Measurements from ENCODE around the gene CBL.
A peak's percentile ranks its signal among the peaks of the same experiment; 100 is the strongest.
"Not testable (repeated sequence)": the region's sequence is repeated elsewhere in the genome, so short reads cannot be mapped to it uniquely, and the experiment has no call there.

The CBL gene

DNA sequence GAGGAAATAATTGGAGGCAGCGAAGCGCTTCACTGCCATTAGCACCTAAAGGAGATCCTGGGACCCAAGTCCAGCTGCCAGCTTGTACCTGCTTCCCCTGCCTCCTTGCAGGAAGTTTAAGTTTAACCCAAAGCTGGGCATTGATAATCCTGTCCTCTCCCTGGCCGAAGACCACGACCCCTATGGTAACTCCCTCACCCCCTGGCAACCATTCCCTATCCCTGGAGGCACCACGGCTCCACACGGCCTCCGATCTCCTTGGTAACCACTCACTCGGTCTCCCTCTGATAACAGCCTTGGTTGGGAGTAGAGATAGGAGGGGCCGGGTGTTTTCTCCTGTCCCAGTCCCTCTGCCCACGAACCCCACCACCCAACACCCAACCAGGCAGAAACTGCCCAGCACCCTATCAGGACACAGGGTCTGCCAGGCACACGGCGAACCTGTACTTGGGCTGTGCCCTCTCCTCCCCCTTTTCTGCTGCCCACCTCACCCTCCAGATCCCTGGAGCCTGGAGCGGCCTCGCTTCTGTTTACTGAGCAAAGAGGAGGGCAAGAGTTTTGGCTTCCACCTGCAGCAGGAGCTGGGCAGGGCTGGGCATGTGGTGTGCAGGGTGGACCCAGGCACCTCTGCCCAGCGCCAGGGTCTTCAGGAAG, 20.0 kb upstream of the CBL start:
- H3K36me3 ChIP-seq (ENCODE audit: control insufficient read depth, insufficient read depth, low read length, severe bottlenecking): peaks cover 7% of the 10 kb centered on the region
- no peak overlapping the region for H3K9ac ChIP-seq (ENCODE audit: low read length)
- peaks cover 4% of the 10 kb centered on the region for H3K4me1 ChIP-seq (ENCODE audit: control insufficient read depth, insufficient read depth, low read length)
- DNase-seq (ENCODE audit: low read depth): no peak
- H3K27me3 ChIP-seq (replicated peaks; ENCODE audit: control insufficient read depth, insufficient read depth, low read length): peaks cover 33% of the 10 kb centered on the region
- H3K4me3 ChIP-seq (ENCODE audit: low read length): no peak overlapping the region
- H3K9me3 ChIP-seq (ENCODE audit: control insufficient read depth, low read length): no peaks in the 10 kb centered on the region

- Histone ChIP-seq H3K4me1 (ENCODE audit: control insufficient read depth, insufficient read depth, low read length) (peaks cover 4% of the 10 kb centered on the region), H3K36me3 (ENCODE audit: control insufficient read depth, insufficient read depth, low read length, severe bottlenecking) (peaks cover 2% of the 10 kb centered on the region), H3K4me3 (ENCODE audit: low read length) (no peak overlapping the region), H3K9me3 (ENCODE audit: control insufficient read depth, low read length) (no peaks in the 10 kb centered on the region), H3K27me3 (replicated peaks; ENCODE audit: control insufficient read depth, insufficient read depth, low read length) (peaks cover 33% of the 10 kb centered on the region), H3K9ac (ENCODE audit: low read length) (no peak overlapping the region)
- no peak for DNase-seq (ENCODE audit: low read depth)
Observed at GRCh38 chr11:119187123-119187892, 18.8 kb upstream of the CBL start.

DNA sequence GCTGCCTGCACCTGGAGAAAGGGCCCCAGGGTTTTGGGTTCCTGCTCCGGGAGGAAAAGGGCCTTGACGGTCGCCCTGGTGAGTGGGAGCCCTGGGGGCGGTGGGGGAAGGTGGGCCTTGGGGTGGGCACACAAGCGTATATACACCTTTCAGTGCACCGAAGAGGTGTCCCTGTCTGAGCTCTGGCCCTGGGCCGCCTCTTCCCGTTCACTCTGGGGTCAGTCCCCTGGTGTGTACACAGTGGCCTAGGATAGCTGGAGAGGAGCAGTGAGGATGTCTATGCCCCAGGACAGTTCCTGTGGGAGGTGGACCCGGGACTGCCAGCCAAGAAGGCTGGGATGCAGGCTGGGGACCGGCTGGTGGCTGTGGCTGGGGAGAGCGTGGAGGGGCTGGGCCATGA, 18.1 kb upstream of the CBL start:
- H3K4me3 ChIP-seq (ENCODE audit: low read length): no peak overlapping the region
- peaks cover 4% of the 10 kb centered on the region for H3K4me1 ChIP-seq (ENCODE audit: control insufficient read depth, insufficient read depth, low read length)
- DNase-seq (ENCODE audit: low read depth): no peak
- H3K9me3 ChIP-seq (ENCODE audit: control insufficient read depth, low read length): no peaks in the 10 kb centered on the region
- H3K36me3 ChIP-seq (ENCODE audit: control insufficient read depth, insufficient read depth, low read length, severe bottlenecking): no peaks in the 10 kb centered on the region
- no peak overlapping the region for H3K9ac ChIP-seq (ENCODE audit: low read length)
- H3K27me3 ChIP-seq (replicated peaks; ENCODE audit: control insufficient read depth, insufficient read depth, low read length): peaks cover 33% of the 10 kb centered on the region

DNA sequence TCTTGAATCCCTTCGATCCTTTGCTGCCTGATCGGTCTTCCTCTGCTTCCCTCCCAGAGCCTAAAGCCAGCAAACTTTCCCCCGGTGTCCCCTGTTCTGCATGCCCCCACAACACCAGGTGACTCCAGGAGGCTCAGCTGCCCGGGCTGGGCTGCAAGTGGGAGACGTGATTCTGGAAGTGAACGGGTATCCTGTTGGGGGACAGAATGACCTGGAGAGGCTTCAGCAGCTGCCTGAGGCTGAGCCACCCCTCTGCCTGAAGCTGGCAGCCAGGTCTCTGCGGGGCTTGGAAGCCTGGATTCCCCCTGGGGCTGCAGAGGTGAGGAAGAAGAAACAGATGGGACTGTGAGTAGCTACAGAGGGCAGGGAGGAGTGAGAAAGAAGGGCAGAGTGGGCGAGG, 17.3 kb upstream of the CBL start:
- H3K36me3 ChIP-seq (ENCODE audit: control insufficient read depth, insufficient read depth, low read length, severe bottlenecking): no peaks in the 10 kb centered on the region
- H3K4me1 ChIP-seq (ENCODE audit: control insufficient read depth, insufficient read depth, low read length): peaks cover 4% of the 10 kb centered on the region
- no peak overlapping the region for H3K4me3 ChIP-seq (ENCODE audit: low read length)
- peaks cover 33% of the 10 kb centered on the region for H3K27me3 ChIP-seq (replicated peaks; ENCODE audit: control insufficient read depth, insufficient read depth, low read length)
- H3K9ac ChIP-seq (ENCODE audit: low read length): no peak overlapping the region
- H3K9me3 ChIP-seq (ENCODE audit: control insufficient read depth, low read length): no peaks in the 10 kb centered on the region
- DNase-seq (ENCODE audit: low read depth): no peak

- H3K27me3 ChIP-seq (replicated peaks; ENCODE audit: control insufficient read depth, insufficient read depth, low read length): peaks cover 33% of the 10 kb centered on the region
- H3K4me1 ChIP-seq (ENCODE audit: control insufficient read depth, insufficient read depth, low read length): peaks cover 4% of the 10 kb centered on the region
- DNase-seq (ENCODE audit: low read depth): no peak
- H3K9ac ChIP-seq (ENCODE audit: low read length): no peak overlapping the region
- H3K9me3 ChIP-seq (ENCODE audit: control insufficient read depth, low read length): no peaks in the 10 kb centered on the region
- H3K4me3 ChIP-seq (ENCODE audit: low read length): no peak overlapping the region
- H3K36me3 ChIP-seq (ENCODE audit: control insufficient read depth, insufficient read depth, low read length, severe bottlenecking): no peaks in the 10 kb centered on the region
Observed at GRCh38 chr11:119189393-119189792, 16.7 kb upstream of the CBL start.

DNA sequence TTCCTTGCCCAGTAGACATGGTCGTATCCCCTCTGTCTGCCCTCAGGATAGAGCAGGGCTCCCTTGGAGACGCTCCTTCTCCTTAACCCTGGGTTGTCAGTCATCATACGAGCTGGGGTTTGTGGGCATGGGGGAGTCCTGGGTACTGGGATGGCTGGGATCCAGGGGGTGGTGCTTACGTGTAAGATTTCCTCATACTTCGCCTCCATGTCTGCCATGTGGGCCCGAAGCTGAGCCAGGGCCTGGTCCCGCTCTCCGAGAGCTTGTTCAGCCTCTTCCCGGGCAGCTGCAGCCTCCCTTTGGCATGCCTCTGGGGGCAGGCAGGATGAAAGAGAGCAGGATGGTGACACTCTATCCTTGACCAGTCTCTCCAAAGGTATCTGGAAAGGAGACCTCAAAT, 15.6 kb upstream of the CBL start:
- Histone ChIP-seq H3K9me3 (ENCODE audit: control insufficient read depth, low read length) (no peaks in the 10 kb centered on the region), H3K4me1 (ENCODE audit: control insufficient read depth, insufficient read depth, low read length) (peaks cover 3% of the 10 kb centered on the region), H3K36me3 (ENCODE audit: control insufficient read depth, insufficient read depth, low read length, severe bottlenecking) (no peaks in the 10 kb centered on the region), H3K4me3 (ENCODE audit: low read length) (no peak overlapping the region), H3K27me3 (replicated peaks; ENCODE audit: control insufficient read depth, insufficient read depth, low read length) (peaks cover 36% of the 10 kb centered on the region), H3K9ac (ENCODE audit: low read length) (no peak overlapping the region)
- no peak for DNase-seq (ENCODE audit: low read depth)

DNA sequence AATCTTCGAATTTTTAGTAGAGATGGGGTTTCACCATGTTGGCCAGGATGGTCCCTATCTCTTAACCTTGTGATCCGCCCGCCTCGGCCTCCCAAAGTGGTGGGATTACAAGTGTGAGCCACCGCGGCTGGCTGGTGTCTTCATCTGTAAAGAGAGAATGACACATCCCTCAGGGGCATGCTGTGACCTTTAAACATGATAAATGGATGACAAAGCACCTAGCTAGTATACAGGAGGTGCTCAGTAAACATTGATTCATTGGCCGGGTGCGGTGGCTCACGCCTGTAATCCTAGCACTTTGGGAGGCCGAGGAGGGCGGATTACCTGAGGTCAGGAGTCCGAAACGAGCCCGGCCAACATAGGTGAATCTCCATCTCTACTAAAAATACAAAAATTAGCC, 14.9 kb upstream of the CBL start:
- not testable (repeated sequence) for H3K4me3 ChIP-seq (ENCODE audit: low read length); H3K4me1 ChIP-seq (ENCODE audit: control insufficient read depth, insufficient read depth, low read length); DNase-seq (ENCODE audit: low read depth); H3K36me3 ChIP-seq (ENCODE audit: control insufficient read depth, insufficient read depth, low read length, severe bottlenecking); H3K9me3 ChIP-seq (ENCODE audit: control insufficient read depth, low read length); H3K9ac ChIP-seq (ENCODE audit: low read length)
- H3K27me3 ChIP-seq (replicated peaks; ENCODE audit: control insufficient read depth, insufficient read depth, low read length): peaks cover 31% of the 10 kb centered on the region

GRCh38 chr11:119192111-119192510, 14.0 kb upstream of the CBL start:
- H3K9me3 ChIP-seq (ENCODE audit: control insufficient read depth, low read length): no peaks in the 10 kb centered on the region
- DNase-seq (ENCODE audit: low read depth): peak; percentile 48
- H3K36me3 ChIP-seq (ENCODE audit: control insufficient read depth, insufficient read depth, low read length, severe bottlenecking): no peaks in the 10 kb centered on the region
- H3K4me3 ChIP-seq (ENCODE audit: low read length): no peak overlapping the region
- H3K4me1 ChIP-seq (ENCODE audit: control insufficient read depth, insufficient read depth, low read length): no peaks in the 10 kb centered on the region
- H3K27me3 ChIP-seq (replicated peaks; ENCODE audit: control insufficient read depth, insufficient read depth, low read length): peaks cover 26% of the 10 kb centered on the region
- peak overlapping the region; percentile 14 for H3K9ac ChIP-seq (ENCODE audit: low read length)

- H3K36me3 ChIP-seq (ENCODE audit: control insufficient read depth, insufficient read depth, low read length, severe bottlenecking): no peaks in the 10 kb centered on the region
- H3K4me3 ChIP-seq (ENCODE audit: low read length): no peak overlapping the region
- DNase-seq (ENCODE audit: low read depth): no peak
- no peak overlapping the region for H3K9ac ChIP-seq (ENCODE audit: low read length)
- no peaks in the 10 kb centered on the region for H3K4me1 ChIP-seq (ENCODE audit: control insufficient read depth, insufficient read depth, low read length)
- no peaks in the 10 kb centered on the region for H3K9me3 ChIP-seq (ENCODE audit: control insufficient read depth, low read length)
- peaks cover 20% of the 10 kb centered on the region for H3K27me3 ChIP-seq (replicated peaks; ENCODE audit: control insufficient read depth, insufficient read depth, low read length)
Observed at GRCh38 chr11:119193001-119193400, 13.1 kb upstream of the CBL start.

- Histone ChIP-seq H3K36me3 (ENCODE audit: control insufficient read depth, insufficient read depth, low read length, severe bottlenecking) (no peaks in the 10 kb centered on the region), H3K4me3 (ENCODE audit: low read length) (no peak overlapping the region), H3K27me3 (replicated peaks; ENCODE audit: control insufficient read depth, insufficient read depth, low read length) (peaks cover 15% of the 10 kb centered on the region), H3K9me3 (ENCODE audit: control insufficient read depth, low read length) (no peaks in the 10 kb centered on the region), H3K9ac (ENCODE audit: low read length) (no peak overlapping the region), H3K4me1 (ENCODE audit: control insufficient read depth, insufficient read depth, low read length) (no peaks in the 10 kb centered on the region)
- DNase-seq (ENCODE audit: low read depth): no peak
Observed at GRCh38 chr11:119193626-119194025, 12.5 kb upstream of the CBL start.

- Histone ChIP-seq H3K9ac (ENCODE audit: low read length) (no peak overlapping the region), H3K4me1 (ENCODE audit: control insufficient read depth, insufficient read depth, low read length) (no peaks in the 10 kb centered on the region), H3K36me3 (ENCODE audit: control insufficient read depth, insufficient read depth, low read length, severe bottlenecking) (no peaks in the 10 kb centered on the region), H3K9me3 (ENCODE audit: control insufficient read depth, low read length) (no peaks in the 10 kb centered on the region), H3K27me3 (replicated peaks; ENCODE audit: control insufficient read depth, insufficient read depth, low read length) (peaks cover 6% of the 10 kb centered on the region), H3K4me3 (ENCODE audit: low read length) (no peak overlapping the region)
- no peak for DNase-seq (ENCODE audit: low read depth)
Observed at GRCh38 chr11:119194811-119195440, 11.2 kb upstream of the CBL start.

Data from adipocyte (in vitro differentiated cells).